ENCODE measurements around the gene DNAJC7.

The DNAJC7 gene

DNA sequence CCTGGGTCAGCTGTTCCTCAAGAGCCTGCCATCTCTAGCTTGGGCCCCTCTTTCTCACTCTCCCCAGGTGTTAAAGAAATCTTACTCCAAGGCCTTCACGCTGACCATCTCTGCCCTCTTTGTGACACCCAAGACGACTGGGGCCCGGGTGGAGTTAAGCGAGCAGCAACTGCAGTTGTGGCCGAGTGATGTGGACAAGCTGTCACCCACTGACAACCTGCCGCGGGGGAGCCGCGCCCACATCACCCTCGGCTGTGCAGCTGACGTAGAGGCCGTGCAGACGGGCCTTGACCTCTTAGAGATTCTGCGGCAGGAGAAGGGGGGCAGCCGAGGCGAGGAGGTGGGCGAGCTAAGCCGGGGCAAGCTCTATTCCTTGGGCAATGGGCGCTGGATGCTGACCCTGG is 43.8 kb downstream of the DNAJC7 start:
- no peak for DNase-seq

DNA sequence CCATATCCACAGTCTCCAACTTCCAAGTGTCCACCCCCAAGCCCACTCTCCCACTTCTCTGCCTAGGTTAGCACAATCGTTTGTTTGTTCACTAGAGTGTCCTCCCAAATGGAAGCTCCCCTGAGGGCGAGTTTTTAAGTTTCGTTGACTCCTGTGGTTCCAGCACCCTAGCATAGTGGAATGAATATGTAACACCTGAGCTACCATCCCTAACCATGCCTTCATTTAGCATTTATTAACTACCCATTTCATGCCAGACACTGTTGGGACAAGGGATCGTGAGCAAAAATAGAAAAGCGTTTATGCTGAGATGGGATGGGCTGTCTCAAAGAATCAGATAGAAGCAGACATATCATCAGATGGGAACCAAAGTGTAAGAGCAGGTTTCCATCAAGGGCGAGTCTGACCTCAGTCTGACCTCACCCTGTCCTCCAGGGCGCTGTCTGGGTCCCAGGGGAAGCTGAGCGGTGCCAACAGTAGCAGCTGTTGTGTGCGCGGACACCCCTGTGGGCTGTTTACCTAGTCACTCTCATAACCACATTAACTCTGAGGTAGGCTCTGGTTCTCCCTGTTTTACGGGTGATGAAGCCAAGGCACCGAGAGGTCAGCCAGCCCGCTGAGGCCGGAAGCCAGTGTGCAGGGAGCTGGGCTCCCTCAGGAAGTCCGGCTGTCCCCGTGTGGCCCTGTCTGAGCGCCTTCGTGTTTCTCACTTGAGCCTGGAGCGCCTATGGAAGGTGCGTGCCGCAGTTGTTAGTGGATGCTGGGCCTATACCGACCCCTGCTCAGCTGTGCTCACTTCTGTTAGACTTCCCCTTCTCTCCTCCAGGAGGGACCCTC is 44.5 kb downstream of the DNAJC7 start:
- DNase-seq: no peak

DNA sequence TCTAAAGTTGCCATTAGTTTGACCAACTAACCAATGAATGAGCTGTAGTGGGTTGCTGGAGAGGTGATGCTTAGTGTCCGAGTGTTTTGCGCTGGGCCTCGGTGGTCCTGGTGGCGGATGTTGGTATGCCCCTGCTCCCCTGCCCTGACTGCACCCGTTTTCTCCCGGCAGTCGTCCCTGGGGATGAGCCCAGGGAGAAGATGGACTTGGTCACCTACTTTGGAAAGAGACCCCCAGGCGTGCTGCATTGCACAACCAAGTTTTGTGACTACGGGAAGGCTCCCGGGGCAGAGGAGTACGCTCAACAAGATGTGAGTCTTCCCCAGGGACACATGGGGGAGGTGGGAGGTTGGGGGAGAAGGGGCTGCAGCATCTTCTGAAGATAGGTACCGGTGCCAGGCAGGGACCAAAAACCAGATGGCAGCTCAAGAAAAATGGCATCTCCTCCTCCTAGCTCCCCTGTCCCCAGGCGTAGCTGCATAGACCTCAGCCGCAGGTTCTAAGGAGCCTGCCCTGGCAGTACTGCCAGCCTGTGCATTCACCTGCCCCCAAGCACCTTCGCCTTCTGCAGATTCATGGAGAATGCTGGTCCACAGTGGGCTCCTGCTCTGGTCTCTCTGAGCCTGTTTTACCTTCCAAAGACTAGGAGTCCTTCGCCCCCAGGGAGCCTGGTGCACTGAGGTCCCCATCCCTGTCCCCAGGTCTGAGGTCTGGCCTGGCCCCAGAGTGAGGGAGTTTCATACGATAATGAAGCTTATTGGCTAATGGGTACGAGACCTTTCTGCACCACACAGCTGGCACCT is 45.3 kb downstream of the DNAJC7 start:
- DNase-seq: no peak

DNA sequence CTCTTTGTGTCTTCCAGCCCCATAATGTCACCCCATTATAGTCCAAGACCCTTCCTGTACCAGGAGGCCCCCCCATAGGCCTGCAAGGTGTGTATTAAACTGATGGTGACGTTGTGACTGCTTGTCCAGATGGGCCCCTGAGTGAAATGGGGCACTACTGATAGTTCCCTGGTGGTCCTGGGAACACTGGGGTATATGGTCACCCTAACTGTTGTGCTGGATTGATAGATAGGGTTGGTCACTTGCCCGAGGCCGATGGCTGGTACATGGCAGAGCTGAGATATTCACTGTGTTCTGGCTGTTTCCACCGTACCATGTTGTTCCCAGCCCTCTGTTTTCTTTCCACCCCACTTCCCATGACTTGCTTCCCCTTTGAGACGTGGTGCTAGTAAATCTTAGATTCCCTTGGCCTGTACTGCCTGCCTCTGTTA is 46.3 kb downstream of the DNAJC7 start:
- no peak for DNase-seq

DNA sequence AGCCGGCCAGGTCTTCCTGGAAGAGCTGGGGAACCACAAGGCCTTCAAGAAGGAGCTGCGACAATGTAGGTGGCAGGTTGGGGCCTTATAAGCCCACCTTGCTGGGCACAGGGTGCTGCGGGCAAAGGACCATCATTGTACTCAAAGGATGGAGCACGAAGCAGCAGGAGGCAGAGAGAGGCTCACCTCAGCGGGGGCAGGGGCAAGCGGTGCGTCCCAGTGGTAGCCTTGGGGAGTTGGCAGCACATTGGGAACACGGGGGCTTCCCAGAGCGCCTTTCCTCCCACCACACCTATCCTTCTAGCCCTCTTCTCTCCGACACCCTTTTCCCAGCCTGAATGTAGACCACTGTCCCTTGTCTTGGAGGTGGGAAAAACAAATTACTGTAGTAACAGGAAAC is 48.6 kb downstream of the DNAJC7 start:
- DNase-seq: no peak

GRCh38 chr17:41967921-41968578 is 49.2 kb downstream of the DNAJC7 start:
- DNase-seq: no peak

DNA sequence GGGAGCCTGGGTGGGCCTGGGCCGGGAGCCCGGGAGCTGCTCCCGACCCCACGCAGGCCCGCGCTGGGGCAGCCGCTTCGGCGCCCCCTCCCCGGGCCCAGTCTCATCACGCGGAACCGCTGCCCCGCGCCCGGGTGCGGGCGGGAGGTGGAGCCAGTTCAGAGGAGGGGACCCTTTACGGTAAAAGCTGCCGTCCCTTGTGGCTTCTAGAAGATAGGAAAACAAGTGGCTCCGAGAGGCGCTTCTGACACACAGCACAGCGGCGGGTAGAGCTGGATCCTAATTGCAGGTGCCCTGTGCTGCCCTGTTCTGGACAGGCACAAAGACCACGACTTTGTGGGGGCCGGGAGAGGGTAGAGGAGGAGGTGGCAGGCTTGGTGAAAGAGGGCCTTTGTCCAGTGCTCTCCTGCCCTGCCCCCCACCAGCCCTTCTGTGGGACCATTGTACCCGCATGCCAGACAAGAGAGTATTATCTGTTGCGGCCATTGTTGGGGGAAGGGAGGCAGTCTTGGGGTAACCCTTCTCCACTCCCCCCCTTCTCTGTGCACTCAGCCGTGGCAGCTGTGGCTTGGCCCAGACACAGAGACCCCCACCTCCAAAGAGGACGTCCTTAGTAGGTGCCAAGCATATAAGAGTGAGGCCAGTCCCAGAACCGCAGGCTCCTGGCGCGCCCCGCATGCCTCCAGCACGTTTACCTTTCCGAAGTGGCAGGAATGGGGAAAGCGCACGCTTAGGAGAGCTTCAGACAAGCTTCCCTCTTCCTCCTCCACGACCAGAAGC is 49.9 kb downstream of the DNAJC7 start:
- DNase-seq: no peak

GRCh38 chr17:41966463-41967140 is 50.6 kb downstream of the DNAJC7 start, which contains the start of gene CNP:
CNP (plus strand) TSS chr17:41966795; CDS start chr17:41966885, 90 bp downstream.
- DNase-seq: peak; percentile 80

DNA sequence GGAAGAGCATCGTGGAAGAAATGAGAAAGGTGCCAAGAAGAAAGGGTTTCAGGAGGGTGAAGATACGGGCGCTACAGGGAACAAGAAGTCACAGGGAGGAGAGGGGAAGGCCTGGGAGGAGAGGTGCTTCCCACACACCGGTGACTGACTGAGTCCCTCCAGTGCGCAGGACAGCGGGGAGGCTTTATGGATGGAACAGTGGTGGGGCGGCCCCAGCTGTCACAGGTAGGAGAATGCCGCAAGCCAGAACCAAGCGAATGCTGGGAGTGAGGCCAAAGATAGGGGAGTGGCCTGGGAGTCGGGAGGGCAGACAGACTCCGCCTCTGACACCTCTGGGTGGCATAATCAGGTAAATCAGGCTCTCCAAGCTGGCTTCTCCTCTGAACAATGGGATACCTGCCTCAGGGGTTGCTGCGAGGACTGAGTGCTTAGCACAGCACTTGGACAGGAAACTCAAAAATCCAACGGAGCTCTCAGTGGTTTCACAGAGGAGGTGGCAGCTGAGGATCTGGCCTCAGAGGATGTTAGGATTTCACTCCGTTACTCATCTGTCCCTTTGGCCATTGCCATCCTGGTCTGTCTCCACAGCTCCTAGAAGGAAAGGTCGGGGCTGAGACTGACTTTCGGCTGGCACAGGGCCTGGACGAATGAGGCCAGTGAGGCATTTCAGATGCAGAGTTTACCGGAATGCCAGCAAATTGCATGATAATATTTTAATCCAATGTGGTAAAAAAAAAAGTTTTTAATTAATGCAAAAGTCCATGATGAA is 51.4 kb downstream of the DNAJC7 start:
- peak; percentile 90 for DNase-seq

GRCh38 chr17:41962768-41963434 is 54.3 kb downstream of the DNAJC7 start:
- peak; percentile 20 for DNase-seq

- DNase-seq: no peak
Observed at GRCh38 chr17:41962111-41962510, 55.1 kb downstream of the DNAJC7 start.

DNA sequence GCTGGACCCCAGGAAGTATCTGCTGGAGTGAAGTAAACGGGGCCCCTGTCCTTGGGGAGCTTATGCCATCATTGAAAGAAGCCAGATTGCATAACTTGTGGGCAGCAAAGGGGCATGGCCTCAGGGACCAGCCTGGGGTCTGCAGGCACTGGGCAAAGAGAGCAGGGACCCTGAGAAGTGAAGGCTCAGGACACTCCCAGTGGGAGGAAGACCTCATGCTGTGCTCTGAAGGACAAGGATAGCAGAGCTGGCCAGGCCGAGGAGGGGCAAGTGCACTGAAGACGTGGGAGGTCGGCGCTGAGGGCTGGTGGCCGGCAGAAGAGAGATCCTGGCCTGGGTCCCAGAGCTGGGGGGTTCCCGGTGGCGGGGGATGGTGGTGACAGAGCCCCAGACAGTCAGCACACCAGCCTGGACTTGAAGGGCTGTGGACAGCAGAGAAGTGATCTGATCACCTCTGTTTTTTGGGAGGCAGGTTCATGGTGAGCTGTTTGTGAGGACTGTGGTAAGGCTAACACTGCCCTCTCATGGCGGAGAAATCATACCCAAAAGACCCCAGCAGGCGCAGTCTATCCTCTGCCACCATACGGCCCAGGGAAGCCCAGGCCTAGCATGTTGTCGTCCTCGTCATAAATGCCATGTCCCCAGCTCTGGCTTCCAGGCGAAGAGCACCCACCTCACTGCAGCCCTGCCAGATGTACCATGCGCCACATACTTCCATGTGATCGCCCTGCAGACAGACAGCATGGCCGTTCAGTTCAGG is 57.7 kb downstream of the DNAJC7 start:
- DNase-seq: no peak

- no peak for DNase-seq
Observed at GRCh38 chr17:41959030-41959335, 58.3 kb downstream of the DNAJC7 start.

GRCh38 chr17:41957869-41958439 is 59.3 kb downstream of the DNAJC7 start:
- DNase-seq: no peak

- DNase-seq: no peak
Observed at GRCh38 chr17:41957031-41957868, 60.0 kb downstream of the DNAJC7 start.

DNA sequence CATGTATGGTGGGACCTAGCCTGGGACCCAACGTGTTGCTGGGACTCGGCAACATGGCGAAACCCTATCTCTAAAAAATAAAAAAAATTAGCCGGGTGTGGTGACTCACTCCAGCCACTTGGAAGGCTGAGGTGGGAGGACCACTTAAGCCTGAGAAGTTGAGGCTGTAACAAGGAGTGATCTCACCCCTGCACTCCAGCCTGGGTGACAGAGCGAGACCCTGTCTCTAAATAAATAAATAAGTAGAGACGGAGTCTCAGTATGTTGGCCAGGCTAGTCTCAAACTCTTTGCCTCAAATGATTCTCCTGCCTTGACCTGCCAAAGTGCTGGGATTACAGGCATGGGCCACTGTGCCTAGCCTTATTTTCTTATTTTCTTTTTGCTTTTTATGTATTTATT is 60.7 kb downstream of the DNAJC7 start:
- DNase-seq: no peak

- DNase-seq: no peak
Observed at GRCh38 chr17:41948762-41949460, 68.3 kb downstream of the DNAJC7 start.

DNA sequence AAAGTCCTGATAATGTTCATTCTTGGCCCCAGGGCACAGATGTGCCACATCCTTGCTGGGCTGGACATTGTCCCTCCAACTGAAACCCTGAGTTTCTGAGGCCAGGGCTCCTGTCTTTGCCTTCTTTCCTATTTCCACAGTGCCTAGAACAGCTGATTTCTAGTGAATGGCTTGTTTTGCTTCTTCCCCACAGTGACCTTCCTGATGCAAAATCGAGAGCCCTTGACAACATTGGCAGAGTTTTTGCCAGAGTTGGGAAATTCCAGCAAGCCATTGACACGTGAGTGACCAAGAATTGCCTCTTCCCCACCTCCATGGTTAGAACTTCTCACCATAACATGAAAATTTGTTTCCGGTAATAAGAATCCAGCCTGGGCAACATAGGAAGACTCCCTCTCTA is 72.3 kb downstream of the DNAJC7 start:
- no peak for DNase-seq

All from NCI-H748 treated with DMSO at 0.1 percent for 48 hours (cell line).